NCI-H1694 (cell line): Measurements from ENCODE around the gene OR1J2.
"Not testable (repeated sequence)": the region's sequence is repeated elsewhere in the genome, so short reads cannot be mapped to it uniquely, and the experiment has no call there.

Experiments
- DNase-seq: peaks from one replicate; lab custom pipeline; 2025; lab: John Stamatoyannopoulos, UW

Gene OR1J2

DNA sequence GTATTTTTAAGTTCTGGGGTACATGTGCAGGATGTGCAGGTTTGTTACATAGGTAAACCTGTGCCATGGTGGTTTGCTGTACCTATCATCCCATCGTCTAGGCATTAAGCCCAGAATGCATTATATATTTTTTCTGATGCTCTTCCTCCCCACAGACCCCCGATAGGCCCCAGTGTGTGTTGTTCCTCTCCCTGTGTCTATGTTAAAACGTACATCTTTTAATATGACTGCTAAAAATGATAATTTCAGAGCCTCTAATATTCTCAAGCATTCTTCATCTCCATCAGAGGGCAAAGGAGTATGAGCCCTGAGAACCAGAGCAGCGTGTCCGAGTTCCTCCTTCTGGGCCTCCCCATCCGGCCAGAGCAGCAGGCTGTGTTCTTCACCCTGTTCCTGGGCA lies at the start of gene OR1J2:
Gene OR1J2, plus strand, starts transcription at position 301 of the 400 bp plus-strand sequence. Its CDS starts 0 bp downstream, at position 301.
- no peak for DNase-seq

DNA sequence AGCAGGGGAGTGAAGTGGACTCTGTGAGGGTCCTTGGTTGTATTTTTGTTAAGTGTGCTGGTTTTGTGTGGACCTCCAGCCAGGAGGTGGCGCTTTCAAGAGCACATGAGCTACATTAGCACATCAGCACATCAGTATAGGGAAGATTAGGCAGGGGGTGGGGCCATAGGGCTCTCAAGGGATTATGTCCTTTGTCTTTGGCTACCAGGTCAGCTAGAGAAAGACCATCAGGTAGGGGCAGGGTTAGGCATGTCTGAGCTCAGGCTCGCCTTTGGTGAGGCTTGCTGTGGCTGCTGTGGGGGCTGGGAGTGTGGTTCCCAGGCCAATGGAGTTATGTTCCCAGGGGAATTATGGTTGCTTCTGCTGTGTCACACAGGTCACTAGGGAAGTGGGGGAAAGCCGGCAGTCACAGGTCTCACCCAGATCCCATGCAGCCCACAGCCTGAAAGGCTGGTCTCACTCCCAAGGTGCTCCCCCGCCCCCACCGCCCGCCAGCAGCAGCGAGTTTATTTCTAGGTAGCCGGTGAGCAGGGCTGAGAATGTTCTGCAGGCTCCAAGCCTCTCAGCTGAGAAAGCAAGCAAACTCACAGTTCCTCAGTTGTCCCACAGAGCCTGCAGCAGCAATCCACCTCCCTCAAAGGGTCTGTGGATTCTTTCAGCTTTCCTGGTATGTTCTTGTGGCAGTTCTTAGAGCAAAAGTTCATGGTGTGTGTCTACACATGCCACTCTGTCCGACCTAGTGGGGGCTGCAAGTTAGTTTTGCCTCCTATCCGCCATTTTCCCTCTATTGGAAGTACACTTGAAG lies 46.6 kb upstream of the OR1J2 start:
- DNase-seq, result peak; percentile 42

GRCh38 chr9:122464633-122465567 lies 45.7 kb upstream of the OR1J2 start:
- DNase-seq, result peak; percentile 36

DNA sequence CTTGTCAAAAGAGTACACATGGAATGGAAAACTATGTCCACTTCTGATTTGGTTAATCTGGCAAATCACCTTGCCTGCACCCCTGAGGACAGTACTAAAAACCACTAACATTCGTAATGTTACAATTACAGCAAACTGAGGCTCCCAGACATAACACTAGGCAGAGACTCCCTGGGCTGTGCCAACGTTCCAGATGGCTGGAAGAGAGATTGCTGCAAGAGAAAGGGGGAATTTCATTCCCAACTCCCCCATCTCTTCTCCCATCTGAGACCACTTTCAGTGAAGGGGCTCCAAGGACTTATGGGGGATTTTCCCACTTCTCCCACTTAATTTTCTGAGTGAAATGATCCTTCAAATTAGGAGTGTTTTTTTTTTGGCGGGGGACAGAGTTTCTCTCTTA lies 44.1 kb upstream of the OR1J2 start:
- no peak for DNase-seq

- DNase-seq, result no peak
Observed at GRCh38 chr9:122468735-122469134, 41.9 kb upstream of the OR1J2 start.

DNA sequence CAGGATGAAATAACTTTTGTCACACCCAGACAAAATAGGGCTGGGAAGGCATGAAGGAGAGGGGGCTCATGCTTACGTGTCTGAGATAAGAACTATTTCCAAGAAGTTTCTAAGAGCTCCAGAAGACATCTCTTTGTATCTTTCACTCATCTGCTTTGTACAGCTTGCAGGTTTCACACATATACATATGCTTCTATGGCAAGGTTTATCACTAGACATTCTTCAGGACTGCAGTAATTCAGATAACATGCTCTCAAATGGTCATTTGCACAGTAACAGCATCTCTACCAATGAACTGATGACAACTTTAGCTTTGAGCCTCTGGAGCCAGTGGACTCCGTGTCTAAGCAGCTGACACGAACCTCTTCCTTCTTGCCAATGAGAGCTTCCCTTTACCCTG lies 36.0 kb upstream of the OR1J2 start:
- no peak for DNase-seq

GRCh38 chr9:122475717-122476116 lies 34.9 kb upstream of the OR1J2 start:
- no peak for DNase-seq

DNA sequence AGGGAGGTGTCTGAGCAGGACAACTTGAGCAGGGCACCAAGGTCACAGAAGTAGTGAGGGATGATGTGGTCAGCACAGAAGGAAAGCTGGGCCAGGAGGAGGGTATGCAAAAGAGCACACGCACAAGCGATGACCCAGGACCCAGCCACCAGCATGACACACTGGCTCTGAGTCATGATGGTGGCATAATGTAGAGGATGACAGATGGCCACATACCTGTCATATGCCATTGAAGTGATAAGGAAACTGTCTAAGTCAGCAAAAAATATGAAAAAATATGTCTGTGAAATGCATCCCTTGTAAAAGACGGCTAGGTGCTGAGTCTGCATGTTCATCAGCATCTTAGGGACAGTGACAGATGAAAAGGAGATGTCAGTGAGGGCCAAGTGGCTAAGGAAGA lies 33.3 kb upstream of the OR1J2 start:
- no peak for DNase-seq

DNA sequence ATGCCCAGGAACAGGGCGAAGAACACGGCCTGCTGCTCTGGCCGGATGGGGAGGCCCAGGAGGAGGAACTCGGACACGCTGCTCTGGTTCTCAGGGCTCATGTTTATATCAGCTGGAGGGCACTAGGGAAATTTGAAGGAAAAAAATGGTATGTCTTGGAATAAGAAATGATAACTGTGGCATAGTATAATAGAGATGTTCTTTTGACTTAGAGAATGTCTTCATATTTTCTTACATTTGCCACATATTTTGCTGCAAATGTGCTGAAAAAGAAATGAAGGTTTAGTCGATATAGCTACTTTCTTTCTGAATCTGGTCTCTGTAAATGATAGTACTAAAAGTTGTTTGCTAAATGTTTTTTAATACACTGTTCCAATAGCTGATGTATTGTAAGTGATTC lies 32.8 kb upstream of the OR1J2 start, which contains the start of gene OR1J1:
Gene OR1J1, minus strand, starts transcription at position 101 of the 400 bp plus-strand sequence. Its CDS starts 0 bp downstream, at position 101.
- no peak for DNase-seq

- DNase-seq, result no peak
Observed at GRCh38 chr9:122479062-122479461, 31.5 kb upstream of the OR1J2 start.

GRCh38 chr9:122498883-122499288 lies 11.7 kb upstream of the OR1J2 start:
- peak; percentile 8 for DNase-seq

DNA sequence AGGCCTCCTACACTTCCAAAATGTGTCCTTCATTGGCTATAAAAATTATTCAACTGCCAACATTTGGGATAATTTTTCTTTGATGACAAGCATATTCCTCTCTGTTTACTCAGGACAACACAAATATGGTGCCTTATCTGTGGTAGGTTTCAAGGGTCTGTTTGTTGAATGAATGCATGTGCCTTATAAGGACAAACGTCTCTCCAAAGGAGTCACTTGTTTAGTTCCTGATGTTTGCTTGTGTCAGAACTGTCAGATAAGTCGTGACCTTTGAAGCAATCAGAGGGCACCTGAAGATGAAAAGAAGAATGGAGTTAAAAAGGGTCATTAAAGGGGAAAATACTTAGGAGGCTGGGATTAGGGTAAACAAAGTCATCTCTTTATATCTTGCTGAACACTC lies 3.6 kb upstream of the OR1J2 start:
- DNase-seq, result no peak

DNA sequence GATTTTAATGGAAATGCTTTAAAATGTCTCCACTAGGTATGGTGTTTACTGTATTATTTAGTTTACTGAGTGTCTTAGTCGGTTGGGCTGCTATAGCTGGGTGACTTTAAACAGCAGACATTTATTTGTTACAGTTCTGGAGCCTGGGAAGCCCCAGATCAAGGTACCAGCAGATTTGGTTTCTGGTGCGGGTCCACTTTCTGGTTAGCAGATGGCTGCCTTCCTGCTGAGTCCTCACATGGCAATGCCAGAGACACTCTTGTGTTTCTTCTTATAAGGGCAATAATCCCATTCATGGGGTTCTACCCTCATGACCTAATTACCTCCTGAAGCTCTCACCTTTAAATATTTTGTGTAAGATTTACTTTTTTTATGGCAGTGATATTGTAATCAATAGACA lies 7.6 kb downstream of the OR1J2 start:
- no peak for DNase-seq

DNA sequence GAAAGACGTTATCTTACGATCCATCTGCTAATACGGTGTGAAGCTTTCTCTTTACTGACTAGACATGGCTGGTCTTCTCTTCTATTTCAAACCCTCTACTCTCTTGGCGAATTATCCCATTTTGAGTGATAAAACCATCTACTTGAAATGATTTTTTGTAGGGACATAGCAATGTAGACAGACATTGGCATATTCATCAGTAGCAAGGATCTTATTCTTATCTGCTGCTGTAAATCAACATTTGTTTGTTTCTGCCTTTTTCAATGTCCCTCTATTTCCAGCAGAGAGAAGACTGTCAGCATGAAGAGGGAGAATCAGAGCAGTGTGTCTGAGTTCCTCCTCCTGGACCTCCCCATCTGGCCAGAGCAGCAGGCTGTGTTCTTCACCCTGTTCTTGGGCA lies 8.2 kb downstream of the OR1J2 start, which contains the start of gene OR1J4:
Gene OR1J4, plus strand, starts transcription at position 301 of the 400 bp plus-strand sequence. Its CDS starts 0 bp downstream, at position 301.
- DNase-seq, result no peak

DNA sequence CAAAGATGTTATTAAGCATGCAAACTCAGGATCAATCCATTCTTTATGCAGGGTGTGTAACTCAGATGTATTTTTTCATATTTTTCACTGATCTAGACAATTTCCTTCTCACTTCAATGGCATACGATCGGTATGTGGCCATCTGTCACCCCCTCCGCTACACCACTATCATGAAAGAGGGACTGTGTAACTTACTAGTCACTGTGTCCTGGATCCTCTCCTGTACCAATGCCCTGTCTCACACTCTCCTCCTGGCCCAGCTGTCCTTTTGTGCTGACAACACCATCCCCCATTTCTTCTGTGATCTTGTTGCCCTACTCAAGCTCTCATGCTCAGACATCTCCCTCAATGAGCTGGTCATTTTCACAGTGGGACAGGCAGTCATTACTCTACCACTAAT lies 8.8 kb downstream of the OR1J2 start:
- no peak for DNase-seq

DNA sequence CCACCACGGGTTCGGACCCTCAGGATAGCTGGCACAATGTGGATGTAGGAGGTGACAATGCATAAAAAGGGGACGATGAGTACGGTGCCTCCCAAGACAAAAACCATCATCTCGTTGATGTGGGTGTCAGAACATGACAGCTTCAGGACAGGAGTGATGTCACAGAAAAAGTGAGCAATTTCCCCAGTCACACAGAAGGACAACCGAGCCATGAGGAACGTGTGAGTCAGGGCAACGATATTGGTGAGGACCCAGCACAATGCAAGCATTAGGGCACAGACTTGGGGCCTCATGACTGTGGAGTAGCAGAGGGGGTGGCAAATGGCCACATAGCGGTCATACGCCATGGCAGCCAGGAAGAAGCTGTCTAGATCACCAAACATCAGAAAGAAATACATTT lies 16.0 kb downstream of the OR1J2 start:
- DNase-seq, result no peak

DNA sequence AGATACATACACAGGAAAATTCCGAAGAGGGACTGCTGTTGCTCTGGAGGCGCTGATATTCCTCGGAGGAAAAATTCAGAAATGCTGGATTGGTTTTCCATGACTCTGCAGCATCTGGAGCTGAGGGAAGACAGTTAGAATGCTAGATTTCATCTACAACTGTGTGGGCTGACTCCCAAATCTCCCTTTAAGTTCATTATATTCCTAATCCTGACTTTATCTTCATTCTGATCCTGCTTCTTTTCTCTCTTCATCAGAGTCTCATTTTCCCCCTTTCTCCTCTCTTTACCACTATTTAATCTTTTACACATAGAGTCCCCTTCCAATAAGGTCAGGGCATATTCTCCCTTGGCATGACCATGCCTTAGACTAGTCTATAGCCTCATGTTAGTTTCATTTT lies 16.6 kb downstream of the OR1J2 start, which contains the start of gene OR1N1:
Gene OR1N1, minus strand, starts transcription at position 101 of the 400 bp plus-strand sequence. Its CDS starts 0 bp downstream, at position 101.
- DNase-seq, result no peak

DNA sequence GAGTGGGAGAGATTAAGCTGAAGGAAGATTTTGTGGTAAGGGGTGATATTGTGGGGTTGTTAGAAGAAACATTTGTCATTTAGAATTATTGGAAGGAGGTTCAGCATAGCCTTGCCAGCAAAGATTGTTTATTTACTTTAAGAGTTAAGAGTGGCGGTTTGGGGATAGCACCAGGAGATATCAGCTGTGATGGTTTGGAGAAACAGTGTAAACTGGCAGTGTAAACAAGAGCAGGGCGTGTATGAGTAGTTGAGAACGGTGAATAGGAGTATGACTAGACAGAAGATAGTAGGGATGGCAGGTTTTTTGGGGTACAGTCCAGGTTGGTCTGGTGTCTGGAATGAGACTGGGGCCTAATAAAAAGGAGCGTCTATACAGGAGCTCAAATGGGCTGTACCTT lies 20.6 kb downstream of the OR1J2 start:
- not testable (repeated sequence) for DNase-seq

GRCh38 chr9:122536134-122536533 lies 25.5 kb downstream of the OR1J2 start:
- no peak for DNase-seq

GRCh38 chr9:122537066-122537465 lies 26.5 kb downstream of the OR1J2 start:
- DNase-seq, result not testable (repeated sequence)

- DNase-seq, result no peak
Observed at GRCh38 chr9:122538757-122539156, 28.2 kb downstream of the OR1J2 start.

- DNase-seq, result no peak
Observed at GRCh38 chr9:122546196-122546595, 35.6 kb downstream of the OR1J2 start.

GRCh38 chr9:122551371-122551770 lies 40.8 kb downstream of the OR1J2 start:
- no peak for DNase-seq
